Large intestine (tissue), 3 donors: ENCODE measurements around the gene PLA2G4E. TPM values are rescaled to one million over a fixed set of nuclear protein-coding genes. Genes with fewer than 3 reads are reported as not detected.

ENCODE experiments used
- DNase-seq, 2 donors: peaks; one replicate each; pipeline versions ENCODE4 v3.0.0 to v3.0.0-alpha.2; 2013
- H3K27ac ChIP-seq: one replicate; pipeline ENCODE4 v1.5.1; 2013; ENCODE audit warnings: low read length
- H3K27me3 ChIP-seq: 2 replicates; pipeline ENCODE4 v1.6.1; 2013; ENCODE audit warnings: low read length; ENCODE audit not compliant: control insufficient read depth, insufficient read depth
- H3K36me3 ChIP-seq: 2 replicates; pipeline ENCODE4 v1.6.1; 2013; ENCODE audit warnings: low read length; ENCODE audit not compliant: control insufficient read depth, insufficient read depth
- H3K4me1 ChIP-seq: one replicate; pipeline ENCODE4 v1.6.1; 2013; ENCODE audit warnings: low read length; ENCODE audit not compliant: control insufficient read depth, insufficient read depth
- H3K4me3 ChIP-seq: one replicate; pipeline ENCODE4 v1.5.1; 2013; ENCODE audit warnings: low read length
- H3K9me3 ChIP-seq: one replicate; pipeline ENCODE4 v1.6.1; 2013; ENCODE audit warnings: mild to moderate bottlenecking, low read depth, low read length, moderate library complexity; ENCODE audit not compliant: control insufficient read depth
- WGBS: methylation state at CpG from one replicate; pipeline ENCODE4 v1.1.5; 2013; ENCODE audit warnings: low lambda C conversion rate; ENCODE audit not compliant: insufficient coverage; 5-methylcytosine and 5-hydroxymethylcytosine counted together
- polyA plus RNA-seq: library from polyadenylated mRNA; unstranded; fragments of 120-200 nt; gene quantifications from one replicate; pipeline ENCODE4 v1.2.1, GENCODE V29; 2013

The PLA2G4E gene
- polyA plus RNA-seq, 1 donor = 0.43 TPM

DNA sequence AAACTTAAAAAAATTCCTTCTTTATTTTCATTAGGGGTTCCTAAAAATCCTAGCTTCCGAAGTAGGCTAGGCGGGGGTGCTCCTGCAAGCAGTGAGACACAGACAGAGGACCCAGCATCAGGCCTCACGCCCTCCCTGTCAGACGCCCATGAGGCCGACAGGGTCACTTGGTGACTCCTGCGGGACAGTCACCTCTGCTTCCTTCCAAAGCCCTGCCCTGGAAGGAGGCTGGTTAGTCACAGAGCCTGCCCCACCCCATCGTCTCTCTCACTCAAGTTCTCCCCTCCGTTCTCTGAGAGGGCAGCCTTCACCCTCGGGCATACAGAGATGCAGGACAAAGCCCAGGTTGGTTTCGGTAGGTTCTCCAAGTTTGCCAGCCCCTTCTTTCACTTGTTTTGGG is 87.1 kb downstream of the PLA2G4E start:
- no CpG with 5 or more reads among the region's 10 CpGs for WGBS
- DNase-seq = peak in 1 of 2 donors; percentile 46
- no peak overlapping the region for H3K27ac ChIP-seq
- H3K4me1 ChIP-seq = peaks cover 26% of the 10 kb centered on the region
- H3K27me3 ChIP-seq = no peaks in the 10 kb centered on the region
- no peak overlapping the region for H3K4me3 ChIP-seq
- peaks cover 7% of the 10 kb centered on the region for H3K36me3 ChIP-seq
- H3K9me3 ChIP-seq = no peaks in the 10 kb centered on the region

DNA sequence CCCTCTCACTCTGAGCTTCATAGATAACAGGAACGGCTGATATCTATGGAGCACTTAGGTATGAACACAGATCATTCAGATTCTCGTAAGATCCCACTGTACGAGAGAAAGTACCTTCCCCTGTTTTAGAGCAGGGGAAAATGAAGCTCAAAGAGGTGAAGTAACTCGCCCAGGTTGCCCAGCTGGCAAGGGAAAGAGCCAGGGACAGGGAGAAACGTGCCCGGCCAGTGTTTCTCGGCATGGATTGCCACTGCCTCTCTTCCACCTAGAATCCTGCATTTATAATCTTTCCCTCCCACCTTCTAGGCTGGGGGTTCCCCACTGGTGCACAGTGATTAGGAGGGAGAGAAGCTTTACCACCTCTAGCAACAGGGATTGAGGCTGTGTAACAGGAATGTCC is 87.5 kb downstream of the PLA2G4E start:
- no CpG with 5 or more reads among the region's 7 CpGs for WGBS
- peaks cover 7% of the 10 kb centered on the region for H3K36me3 ChIP-seq
- peaks cover 30% of the 10 kb centered on the region for H3K4me1 ChIP-seq

DNA sequence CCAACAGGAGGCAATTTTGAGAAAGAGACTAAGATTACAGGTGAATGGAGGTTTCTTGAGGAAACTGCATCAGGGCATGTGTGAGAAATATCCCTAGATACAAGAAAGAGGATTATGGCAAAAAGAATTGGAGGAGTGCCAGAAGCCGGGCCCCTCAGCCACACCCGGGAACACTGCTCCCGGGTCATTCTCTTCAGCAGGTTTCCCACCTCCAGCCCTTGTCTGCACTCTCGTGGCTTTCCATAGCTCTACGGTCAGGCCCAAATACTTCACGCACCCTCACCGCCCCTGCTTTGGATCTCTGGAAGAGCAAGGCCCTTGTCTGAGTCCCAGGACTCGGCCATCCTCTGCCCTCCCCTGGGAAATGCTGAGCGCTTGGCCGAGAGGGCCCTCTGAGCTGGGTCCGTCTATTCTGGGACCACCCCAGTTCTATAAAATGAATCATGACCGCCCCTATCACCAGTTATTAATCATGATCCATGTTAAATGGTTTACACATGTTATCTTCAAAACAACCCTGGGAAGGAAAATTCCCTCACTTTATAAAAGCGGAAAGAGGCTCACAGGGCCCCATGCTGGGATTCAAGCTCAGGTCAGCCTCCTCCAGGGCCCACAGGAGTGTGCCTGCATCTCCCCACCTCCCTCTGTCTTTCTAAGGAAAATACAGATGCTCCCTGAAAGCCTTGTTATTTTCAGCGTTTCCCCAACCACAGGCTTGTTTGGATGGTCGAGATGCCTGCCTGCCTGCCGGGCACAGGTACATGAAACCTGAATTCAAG is 88.1 kb downstream of the PLA2G4E start:
- WGBS = 20% methylated on average over 2 of the region's 16 CpGs
- Histone ChIP-seq H3K4me3 (no peak overlapping the region), H3K36me3 (peaks cover 4% of the 10 kb centered on the region), H3K4me1 (peaks cover 34% of the 10 kb centered on the region), H3K27ac (no peak overlapping the region), H3K9me3 (no peaks in the 10 kb centered on the region), H3K27me3 (no peaks in the 10 kb centered on the region)
- DNase-seq = peak in 1 of 2 donors; percentile 51

More for the DNA sequence above, 87.5 kb downstream of the PLA2G4E start:
- DNase-seq = no peak
- no peak overlapping the region for H3K27ac ChIP-seq
- H3K9me3 ChIP-seq = no peaks in the 10 kb centered on the region
- H3K27me3 ChIP-seq = no peaks in the 10 kb centered on the region
- H3K4me3 ChIP-seq = no peak overlapping the region

DNA sequence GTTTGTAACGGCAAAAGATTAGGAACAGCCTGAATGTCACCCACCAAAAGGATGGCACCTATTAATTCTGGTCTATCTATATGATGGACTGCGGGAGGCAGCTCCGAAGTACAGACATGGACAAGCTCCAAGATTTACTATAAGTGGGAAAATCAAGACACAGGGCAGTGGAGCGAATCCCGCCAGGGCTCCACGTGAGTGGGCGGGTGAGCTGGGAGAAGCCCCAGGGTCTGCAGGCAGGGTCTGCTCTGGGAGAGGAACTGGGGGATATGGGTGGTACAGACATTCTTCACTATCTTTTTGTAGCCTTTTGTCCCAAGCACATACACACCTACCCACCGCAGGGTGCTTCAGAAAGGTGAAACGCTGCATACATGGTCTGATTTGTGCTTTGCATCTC is 88.7 kb downstream of the PLA2G4E start:
- no CpG with 5 or more reads among the region's 9 CpGs for WGBS
- DNase-seq = no peak
- Histone ChIP-seq H3K27ac (no peak overlapping the region), H3K4me3 (no peak overlapping the region), H3K4me1 (peaks cover 35% of the 10 kb centered on the region), H3K36me3 (peaks cover 4% of the 10 kb centered on the region), H3K27me3 (no peaks in the 10 kb centered on the region), H3K9me3 (no peaks in the 10 kb centered on the region)

Other genes with a start within 250 kb of the PLA2G4E start
- gene MAPKBP1, start 246.6 kb downstream of the PLA2G4E start, polyA plus RNA-seq = 33.4 TPM
- gene JMJD7, start 192.9 kb downstream of the PLA2G4E start, polyA plus RNA-seq = 10.2 TPM
- gene PLA2G4B, start 182.2 kb downstream of the PLA2G4E start, polyA plus RNA-seq = 10.4 TPM
- 1.7 TPM for gene SPTBN5, start 127.0 kb downstream of the PLA2G4E start, polyA plus RNA-seq
- 13.1 TPM for gene EHD4, start 48.5 kb downstream of the PLA2G4E start, polyA plus RNA-seq
- 0.06 TPM for gene PLA2G4D, start 73.5 kb upstream of the PLA2G4E start, polyA plus RNA-seq
- gene PLA2G4F, start 135.6 kb upstream of the PLA2G4E start, polyA plus RNA-seq = 3.6 TPM
- 59.6 TPM for gene VPS39, start 187.3 kb upstream of the PLA2G4E start, polyA plus RNA-seq